HG02571 (cell line): ENCODE results near the gene SHC4.
"Not testable (repeated sequence)": the region's sequence is repeated elsewhere in the genome, so short reads cannot be mapped to it uniquely, and the experiment has no call there.

Source experiments
- ATAC-seq: cut with Tn5 transposase; IDR thresholded peaks from one replicate; pipeline ENCODE4 v1.9.1; 2021; ENCODE audit warnings: mild to moderate bottlenecking, moderate library complexity; ENCODE audit not compliant: unreplicated experiment

Gene SHC4

DNA sequence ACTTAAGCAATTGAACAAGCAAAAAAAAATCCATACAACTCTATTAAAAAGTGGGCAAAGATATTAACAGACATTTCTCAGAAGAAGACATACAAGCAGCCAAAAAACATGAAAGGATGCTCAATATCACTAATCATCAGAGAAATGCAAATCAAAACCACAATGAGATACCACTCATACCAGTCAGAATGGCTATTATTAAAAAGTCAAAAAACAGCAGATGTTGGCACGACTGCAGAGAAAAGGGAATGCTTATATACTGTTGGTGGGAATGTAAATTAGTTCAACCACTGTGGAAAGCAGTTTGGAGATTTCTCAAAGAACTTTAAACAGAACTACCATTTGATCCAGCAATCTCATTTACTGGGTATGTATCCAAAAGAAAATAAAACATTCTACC lies 7.2 kb upstream of the SHC4 start:
- ATAC-seq, result not testable (repeated sequence)

DNA sequence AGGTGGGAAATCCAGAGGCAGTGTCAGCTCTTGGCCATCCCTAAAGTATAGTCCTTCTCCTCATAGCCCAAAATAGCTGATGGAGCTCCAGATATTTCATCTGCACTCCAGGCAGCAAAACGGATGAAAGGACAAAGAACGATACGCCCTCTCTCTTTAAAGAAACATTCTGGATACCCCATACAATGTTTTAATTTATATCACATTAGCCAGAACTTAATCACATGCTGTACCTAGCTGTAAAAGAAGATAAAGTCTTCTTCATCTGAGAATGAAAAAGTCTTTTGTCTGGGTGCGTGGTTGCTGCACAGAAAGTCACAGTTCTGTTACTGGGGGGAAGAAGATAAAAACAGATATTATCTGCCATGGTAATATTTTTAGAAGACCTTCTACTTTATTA lies 4.3 kb upstream of the SHC4 start:
- ATAC-seq, result no peak

DNA sequence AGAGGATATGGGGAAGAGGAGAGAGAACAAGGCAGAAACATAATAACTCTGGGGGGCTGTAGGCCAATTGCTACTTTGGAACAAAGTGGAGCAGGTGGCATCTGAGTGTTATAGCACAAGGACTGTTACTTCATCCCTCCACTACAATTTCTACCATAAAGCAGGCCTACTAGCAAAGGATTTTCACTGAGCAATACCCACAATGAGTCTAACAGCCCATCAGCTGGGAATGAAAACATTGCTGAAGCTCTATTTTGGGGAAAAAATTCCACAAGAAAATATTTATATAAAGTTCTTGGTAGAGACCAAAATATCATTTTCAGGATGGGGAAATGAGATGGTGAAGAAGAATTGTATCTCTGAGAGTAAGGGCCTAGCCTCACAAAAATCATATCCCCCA lies 3.6 kb upstream of the SHC4 start:
- no peak for ATAC-seq

DNA sequence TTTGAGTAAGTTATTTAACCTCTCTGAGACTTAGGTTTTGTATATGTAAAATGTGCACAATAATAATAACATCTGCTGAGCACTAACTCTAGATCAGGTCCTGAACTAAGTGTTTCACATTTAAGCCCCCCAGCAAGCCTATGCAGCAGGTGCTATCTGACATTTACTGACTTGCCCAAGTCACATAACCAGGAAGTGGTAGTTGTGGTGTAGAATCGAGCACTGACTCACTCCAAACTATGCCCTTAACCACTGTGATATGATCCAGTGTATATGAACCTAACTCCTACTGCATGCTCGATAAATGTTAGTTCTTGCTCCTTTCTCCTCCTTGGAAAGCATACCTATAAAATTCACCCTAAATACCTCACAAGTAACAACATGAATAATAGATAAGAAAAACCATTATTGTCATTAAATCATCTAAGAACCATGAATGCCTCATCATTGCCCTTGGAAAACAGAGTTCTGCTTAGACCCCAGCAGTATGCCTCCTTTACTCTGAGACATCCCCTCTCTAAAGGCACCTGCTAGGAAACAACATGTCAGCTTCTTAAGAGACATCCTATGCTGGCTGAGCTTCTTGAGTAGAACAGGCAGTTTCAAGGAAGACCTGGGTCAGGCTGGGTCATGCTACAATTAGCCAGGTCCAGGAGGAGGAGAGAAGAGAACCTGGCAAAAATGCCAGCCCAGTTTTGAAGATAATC lies 3.0 kb upstream of the SHC4 start:
- ATAC-seq, result peak; percentile 72

DNA sequence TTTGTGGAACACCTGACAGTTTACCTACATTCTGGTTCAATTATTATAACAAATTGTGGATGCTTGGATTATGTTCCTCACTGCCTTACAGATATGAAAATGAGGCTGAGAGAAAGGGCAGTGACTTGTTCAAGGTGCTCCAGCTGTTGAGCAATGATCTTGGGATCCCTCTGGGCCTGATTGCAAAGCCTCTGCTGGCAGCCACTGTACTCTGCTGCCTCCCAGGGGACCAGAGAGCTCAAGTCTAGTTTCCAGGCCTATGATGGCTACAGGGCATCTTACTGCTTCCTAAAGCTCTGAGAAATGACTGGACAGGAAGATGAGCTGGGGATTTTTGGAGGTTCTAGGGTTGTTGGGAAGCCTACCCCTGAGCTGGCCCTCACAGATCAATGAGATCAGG lies 2.3 kb upstream of the SHC4 start:
- peak; percentile 58 for ATAC-seq

DNA sequence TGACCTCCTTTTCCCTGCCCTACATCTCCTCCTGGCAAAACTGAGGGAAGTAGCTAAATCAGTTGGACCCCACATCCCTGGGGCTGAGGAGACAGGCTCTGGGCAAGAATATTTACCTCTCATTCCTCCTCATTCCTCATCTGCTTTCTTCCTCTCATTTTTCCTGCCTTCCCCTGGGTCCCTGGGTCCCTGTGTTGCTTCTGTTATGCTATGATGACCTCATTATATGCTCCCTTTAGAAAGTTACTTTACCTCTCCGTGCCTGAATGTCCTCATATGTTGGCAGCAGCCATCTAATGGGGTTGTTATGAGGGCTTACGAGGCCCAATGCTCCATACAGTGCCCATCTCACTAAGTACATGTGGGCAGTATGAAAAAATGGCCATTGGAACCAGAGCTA lies 1.2 kb upstream of the SHC4 start:
- no peak for ATAC-seq

DNA sequence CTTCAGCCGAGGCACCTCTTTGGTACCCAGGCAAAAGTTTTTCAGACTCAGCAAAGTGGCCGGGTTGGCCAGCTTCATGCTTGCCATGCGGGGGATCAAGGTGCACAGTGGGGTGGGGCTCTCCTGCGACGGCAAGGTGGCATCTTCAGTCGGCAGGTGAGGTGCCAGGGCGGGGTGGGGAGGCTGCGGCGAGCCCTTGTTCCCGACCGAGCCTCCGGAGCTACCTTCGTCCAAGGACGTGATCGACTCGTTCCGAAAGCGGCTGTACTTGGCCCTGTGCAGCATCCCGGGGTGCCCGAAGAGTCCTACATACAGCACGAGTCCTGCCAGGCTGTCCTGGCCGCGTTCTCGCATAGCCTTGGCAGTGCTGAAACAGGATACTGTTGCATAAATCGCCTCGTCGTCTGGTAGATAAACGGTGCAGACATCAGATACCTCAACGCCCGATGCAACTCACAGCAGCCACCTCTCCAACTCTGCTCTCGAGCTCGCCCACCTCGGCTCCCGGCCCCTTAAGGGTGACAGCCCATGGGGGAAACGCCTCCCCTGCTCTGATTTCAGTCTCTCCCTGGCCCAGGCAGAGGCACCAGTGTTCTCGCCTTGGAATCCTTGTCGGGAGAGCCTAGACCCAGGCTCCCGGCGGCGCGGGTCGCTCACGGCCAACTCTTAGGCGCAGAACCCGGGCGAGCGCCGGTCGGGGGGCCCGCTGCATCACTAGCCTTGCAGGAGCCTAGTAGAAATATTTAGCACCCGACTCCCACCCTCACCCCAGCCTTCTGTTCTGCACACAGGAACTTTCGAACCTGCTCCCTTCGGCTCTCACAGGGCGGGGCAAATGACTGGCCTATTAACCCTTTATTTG lies 826 bp downstream of the SHC4 start:
- ATAC-seq, result no peak

DNA sequence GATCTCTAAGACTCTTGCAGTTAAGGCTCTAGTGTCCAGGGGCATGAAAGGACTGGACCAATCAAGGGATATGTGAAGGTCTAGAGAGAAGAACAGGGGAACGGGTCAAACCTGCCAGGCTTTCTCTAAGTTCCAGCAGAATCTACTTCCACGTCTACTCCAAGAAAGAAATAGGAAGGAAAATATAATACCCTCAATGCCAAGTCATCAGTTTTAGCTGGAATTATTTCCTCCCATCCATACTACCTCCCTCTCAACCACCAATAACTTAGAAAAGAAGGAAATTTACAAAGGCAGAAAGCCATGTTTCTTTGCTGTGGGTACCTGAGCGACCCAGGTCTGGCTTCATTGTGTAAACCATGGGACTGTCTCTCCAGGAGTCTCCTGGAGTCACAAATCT lies 7.8 kb downstream of the SHC4 start:
- ATAC-seq, result no peak

DNA sequence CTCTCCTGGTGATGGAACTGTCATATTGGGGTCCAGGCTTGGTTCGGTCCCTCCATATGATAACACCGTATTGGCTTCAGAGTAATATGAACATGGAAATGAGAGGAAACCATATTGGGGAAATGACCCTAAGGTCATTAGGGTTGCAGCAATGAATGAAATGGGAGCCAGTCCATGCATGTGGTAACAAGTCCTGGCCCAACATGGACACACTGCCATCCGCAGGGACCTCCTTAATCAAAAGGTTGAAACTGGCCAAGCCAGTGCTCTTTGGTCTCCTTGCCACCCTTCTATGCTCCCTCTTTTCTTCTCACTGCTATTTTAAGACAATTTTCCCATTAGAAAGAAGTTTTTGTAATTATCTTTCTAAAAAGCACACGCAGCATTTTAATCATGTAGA lies 8.3 kb downstream of the SHC4 start:
- ATAC-seq, result no peak

DNA sequence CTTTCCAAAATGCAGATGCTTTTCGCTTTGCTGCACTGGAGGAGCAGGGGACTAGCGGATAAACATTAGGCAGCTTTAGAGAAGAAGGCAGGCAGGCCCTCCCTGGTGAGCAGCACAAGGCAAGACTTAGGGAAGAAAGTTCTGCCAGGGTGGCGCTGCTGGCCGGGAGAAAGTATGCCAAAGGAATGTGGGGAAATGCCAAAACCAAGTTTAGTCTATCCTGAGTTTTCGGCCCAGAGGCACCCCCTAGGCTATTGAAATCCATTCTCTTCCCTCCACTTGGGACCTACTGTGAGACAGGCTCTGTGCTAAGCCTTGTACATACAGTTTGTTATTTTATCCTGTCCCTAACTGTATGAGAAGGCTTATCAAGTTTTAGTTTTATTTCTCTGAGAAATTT lies 9.2 kb downstream of the SHC4 start:
- no peak for ATAC-seq

DNA sequence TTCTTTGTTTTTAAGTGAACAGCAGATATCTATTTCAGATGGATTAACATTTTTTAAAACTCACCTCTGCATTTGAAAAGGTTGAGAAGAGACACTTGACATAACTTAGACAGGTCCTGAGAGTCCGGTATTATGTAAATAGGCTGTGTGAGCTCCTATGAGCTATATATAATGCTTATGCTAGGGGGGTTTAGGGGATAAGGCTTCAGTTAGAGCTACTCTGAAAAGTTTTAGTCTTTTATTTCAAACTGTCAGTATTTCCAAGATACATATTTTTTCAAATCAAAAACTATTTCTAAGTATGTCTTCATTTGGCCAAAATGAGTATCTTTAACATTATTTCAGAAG lies 16.9 kb downstream of the SHC4 start:
- no peak for ATAC-seq

DNA sequence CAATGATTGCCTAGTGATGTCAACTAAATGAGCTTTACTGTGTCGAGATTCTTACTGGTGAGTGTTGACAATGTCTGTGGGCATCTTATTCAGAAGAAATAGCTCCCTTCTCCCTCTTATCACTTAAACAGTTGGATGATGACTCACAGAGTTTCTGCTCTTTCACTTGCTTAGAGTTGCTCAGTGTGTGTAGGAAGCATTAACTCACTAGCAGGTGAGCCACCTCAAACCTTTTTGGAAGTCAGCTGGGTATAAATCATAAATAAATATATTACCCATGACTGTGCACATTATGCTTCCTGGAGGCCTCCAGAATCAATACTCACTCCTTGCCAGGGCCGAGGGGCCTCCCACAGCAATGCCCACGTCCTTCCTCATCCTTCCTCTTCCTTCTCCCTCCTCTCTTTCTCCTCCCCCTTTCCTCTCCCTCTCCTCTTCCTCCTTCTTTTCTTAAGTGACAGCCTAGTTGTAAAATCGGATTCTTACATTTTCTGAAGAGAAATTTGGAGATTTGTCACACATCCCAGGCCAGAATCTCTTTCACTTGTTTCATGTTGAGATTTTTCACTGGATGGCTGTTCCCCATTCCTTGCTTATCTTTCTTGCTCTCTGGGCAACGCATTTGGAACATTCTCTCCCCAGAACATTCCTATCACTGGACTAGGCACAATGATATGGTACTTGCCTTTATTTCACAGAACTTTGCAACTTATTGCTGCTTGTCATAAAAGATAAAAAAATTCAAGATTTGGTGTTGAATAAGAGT lies 17.5 kb downstream of the SHC4 start:
- ATAC-seq, result no peak

DNA sequence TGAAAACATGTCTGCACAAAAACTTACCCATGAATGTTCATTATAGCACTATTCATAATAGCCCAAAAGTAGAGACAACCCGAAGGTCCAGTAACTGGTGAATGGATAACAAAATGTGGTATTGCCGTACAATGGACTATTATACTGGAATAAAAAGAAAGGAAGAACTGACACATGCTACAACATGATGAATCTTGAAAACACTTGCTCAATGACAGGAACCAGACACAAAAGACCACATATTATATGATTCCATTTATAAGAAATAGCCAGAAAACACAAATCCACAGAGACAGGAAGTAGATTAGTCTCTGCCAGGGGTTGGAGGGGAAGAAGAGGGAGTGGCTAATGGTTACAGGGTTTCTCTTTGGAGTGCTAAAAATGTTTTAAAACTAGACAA lies 18.3 kb downstream of the SHC4 start:
- ATAC-seq, result no peak

DNA sequence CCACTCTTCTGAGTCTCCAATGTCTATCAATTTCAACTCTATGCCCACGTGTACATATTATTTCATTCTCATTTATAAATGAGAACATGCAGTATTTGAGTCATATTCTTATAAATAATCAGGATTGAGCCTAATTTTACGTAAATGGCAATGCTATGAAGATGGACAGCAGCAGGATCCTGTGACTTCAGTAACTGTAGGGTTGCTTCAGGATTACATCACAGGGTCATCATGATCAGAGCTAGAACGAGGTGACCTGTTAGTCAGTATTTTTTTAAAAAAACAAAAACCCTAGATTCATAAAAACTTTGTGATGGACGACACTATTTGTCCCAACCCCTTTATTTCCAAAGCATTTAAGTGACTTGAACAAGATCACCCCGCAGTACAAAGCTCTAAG lies 21.8 kb downstream of the SHC4 start:
- ATAC-seq, result no peak

DNA sequence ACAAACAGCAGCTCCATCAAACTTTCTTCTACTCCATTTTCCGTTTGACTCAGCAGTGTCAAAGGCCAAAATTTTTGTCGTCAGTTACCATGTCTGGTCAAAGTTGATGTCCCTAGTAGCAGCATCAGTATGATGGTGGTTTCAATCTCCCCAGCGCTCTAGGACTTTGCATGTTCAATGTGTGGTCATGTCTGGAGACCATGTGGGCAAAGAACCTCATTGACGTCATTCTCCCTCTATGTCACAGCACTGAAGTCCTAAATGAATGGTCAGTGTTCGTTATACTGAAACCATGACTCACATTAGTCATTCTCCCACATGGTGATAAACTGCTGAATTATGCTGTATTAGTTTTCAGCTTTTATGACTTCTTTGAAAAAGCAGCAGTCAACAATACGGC lies 23.2 kb downstream of the SHC4 start:
- peak; percentile 92 for ATAC-seq

DNA sequence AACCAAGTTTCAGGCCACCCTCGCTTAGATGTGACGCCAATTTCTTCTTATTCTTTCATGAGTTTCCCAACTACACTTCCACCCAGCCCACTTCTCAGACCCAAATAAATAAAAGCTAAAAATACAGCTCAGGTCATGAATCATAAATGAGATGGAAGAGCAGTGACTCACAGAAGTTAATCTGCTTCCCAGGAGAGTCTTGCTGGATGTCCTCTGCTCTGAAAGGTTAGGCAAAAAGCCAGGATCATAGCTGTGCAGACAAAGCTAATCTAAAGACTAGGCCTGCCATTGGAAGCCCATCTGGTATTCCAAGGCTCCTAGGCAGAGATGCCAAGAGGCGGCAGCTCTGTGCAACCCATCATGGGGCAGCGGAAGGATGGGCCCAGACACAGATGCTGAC lies 24.1 kb downstream of the SHC4 start:
- no peak for ATAC-seq

DNA sequence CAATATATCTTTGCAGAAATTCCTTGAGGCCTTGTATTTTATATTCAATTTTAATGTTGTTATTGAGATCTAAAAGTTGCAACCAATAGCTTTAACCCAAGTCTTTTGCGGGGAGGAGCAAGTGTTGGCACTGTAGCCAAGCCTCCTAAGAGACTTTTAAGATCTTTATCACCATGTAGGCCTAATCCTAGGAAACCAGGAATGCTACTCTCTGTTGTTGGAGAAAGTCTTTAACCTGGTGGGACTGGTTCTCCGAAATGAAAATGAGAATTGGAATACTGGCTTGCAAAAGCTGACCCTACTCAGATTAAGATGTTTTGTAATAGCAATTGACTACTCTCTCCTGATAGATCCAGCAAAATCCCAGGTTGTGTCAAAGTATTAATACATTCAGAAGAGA lies 25.8 kb downstream of the SHC4 start:
- no peak for ATAC-seq

DNA sequence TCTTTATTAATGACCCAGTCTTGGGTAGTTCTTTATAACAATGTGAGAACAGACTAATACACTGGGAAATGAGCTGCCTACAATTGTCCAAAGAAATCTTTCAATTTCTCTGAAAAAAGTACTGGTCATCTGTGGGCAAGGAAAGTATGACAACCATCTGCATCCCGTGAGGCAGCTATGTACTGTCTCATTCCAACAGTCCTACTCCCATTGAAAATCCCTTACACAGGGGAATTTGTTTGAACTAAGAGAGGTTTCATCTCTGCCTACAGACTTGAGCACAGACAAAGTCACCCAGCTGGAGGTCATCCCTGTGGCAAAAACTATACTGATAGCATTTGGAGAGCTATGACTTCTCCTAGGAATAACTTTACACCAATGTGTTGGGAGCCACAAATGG lies 27.1 kb downstream of the SHC4 start:
- ATAC-seq, result no peak

DNA sequence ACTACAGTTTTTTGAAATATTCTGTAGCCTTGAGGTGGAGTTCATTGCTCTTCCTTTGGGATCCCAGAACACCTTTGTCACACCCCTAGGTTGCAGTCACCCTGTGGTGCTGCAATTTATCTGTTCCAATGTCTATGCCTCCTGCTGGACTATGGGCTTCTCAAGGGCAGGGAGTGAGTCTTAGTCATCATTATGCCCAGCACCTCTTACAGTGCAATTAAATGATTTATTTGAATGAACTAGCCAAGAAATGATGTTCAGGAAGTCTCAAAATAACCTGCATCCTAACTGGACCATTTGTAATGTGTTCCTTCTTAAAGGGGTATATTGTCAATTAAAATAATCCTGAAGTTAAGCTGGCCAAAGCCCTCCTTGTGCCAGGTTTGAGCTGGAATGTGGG lies 28.5 kb downstream of the SHC4 start:
- no peak for ATAC-seq

DNA sequence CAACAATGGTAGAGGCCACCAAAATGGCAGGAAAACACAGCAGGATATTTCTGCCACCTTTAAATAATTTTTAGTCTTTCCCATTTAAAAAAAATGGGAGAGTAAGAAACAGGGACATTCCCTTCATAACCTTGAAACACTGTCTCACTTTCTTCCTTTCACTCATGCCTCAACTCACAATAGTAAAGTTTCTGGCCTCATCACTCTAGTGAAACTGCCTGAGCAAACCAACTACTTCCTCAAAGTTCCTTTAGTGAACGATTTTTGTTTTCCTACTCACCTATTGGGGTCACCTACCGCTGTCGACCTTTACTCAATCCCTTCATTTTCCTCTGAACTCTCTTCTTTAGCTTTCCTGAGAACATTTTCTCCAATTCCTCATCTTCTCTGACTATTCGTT lies 33.0 kb downstream of the SHC4 start:
- ATAC-seq, result no peak

DNA sequence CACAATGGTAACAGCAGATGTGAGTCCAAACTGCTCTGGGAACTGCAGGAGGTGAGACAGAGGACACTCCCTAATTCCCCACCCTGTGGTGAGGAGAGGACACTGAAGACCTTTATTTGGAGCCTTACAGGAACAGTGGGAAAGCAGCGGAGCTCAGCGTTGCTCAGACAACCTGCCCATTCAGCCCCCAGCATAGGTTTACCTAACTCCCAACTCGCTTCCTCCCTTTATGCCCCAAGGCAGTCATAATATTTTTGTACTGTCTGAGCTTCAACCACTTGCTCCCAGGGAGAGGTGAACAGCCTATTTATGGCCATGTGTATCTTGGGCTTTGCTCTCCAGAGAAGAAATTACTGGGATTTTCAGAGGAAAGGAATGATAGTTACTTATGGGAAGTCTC lies 34.1 kb downstream of the SHC4 start:
- no peak for ATAC-seq
